Subcutaneous adipose tissue (tissue), 4 donors: ENCODE measurements around the gene KRTAP22-2. TPM values are rescaled to one million over a fixed set of nuclear protein-coding genes. Genes with fewer than 3 reads are reported as not detected.

Source experiments
- CTCF ChIP-seq: fragments of 450-650 bp; IDR thresholded peaks from one replicate; pipeline ENCODE4 v1.5.1; 2016; ENCODE audit warnings: low read depth, mild to moderate bottlenecking, control low read depth, antibody characterized with exemption, moderate library complexity
- small RNA-seq: library from RNA; depleted of rRNA; stranded (forward); fragments of <200 nt; gene quantifications from one replicate; pipeline ENCODE3, GENCODE V24; 2016
- total RNA-seq, 4 donors: library from RNA; depleted of rRNA; stranded (reverse); fragments of >200 nt; gene quantifications; one replicate each; pipeline ENCODE4 v1.1.0, GENCODE V29; 2016

KRTAP22-2 gene
- total RNA-seq, 4 donors from 2014 or later: not detected

GRCh38 chr21:30541764-30542163 is 48.4 kb downstream of the KRTAP22-2 start, which contains the start of gene KRTAP19-6:
Gene KRTAP19-6 (minus strand): TSS chr21:30541864. CDS start chr21:30541833, 31 bp downstream.
- TF ChIP-seq CTCF: no peak

Small RNAs within 50 kb of the gene (small RNA-seq; reads per million reads assigned to genes)
- gene KRTAP20-1 (not detected), gene KRTAP20-4 (not detected), gene KRTAP22-1 (not detected), gene KRTAP22-2 (not detected)

Other genes with a start within 250 kb of the KRTAP22-2 start
- gene KRTAP23-1, start 241.8 kb downstream of the KRTAP22-2 start, total RNA-seq: not detected
- not detected for gene KRTAP13-2, start 218.1 kb downstream of the KRTAP22-2 start, total RNA-seq
- not detected for gene KRTAP13-1, start 194.4 kb downstream of the KRTAP22-2 start, total RNA-seq
- gene KRTAP13-3, start 164.5 kb downstream of the KRTAP22-2 start, total RNA-seq: not detected
- gene KRTAP13-4, start 160.2 kb downstream of the KRTAP22-2 start, total RNA-seq: not detected
- not detected for gene KRTAP15-1, start 150.1 kb downstream of the KRTAP22-2 start, total RNA-seq
- not detected for gene KRTAP19-1, start 110.0 kb downstream of the KRTAP22-2 start, total RNA-seq
- not detected for gene KRTAP19-2, start 103.0 kb downstream of the KRTAP22-2 start, total RNA-seq
- gene KRTAP19-3, start 98.4 kb downstream of the KRTAP22-2 start, total RNA-seq: not detected
- not detected for gene KRTAP19-4, start 93.2 kb downstream of the KRTAP22-2 start, total RNA-seq
- not detected for gene KRTAP19-5, start 88.3 kb downstream of the KRTAP22-2 start, total RNA-seq
- gene KRTAP19-6, start 48.5 kb downstream of the KRTAP22-2 start, total RNA-seq: not detected
- gene KRTAP19-7, start 29.1 kb downstream of the KRTAP22-2 start, total RNA-seq: not detected
- not detected for gene KRTAP6-3, start 2.0 kb upstream of the KRTAP22-2 start, total RNA-seq
- gene KRTAP6-2, start 8.5 kb upstream of the KRTAP22-2 start, total RNA-seq: not detected
- not detected for gene KRTAP22-1, start 10.7 kb upstream of the KRTAP22-2 start, total RNA-seq
- gene KRTAP6-1, start 23.5 kb upstream of the KRTAP22-2 start, total RNA-seq: not detected
- not detected for gene KRTAP20-1, start 26.0 kb upstream of the KRTAP22-2 start, total RNA-seq
- gene KRTAP20-4, start 30.2 kb upstream of the KRTAP22-2 start, total RNA-seq: not detected
- gene KRTAP20-2, start 44.8 kb upstream of the KRTAP22-2 start, total RNA-seq: not detected
- gene KRTAP20-3, start 52.5 kb upstream of the KRTAP22-2 start, total RNA-seq: not detected
- not detected for gene KRTAP21-3, start 128.4 kb upstream of the KRTAP22-2 start, total RNA-seq
- not detected for gene KRTAP21-2, start 156.9 kb upstream of the KRTAP22-2 start, total RNA-seq
- gene KRTAP21-1, start 165.0 kb upstream of the KRTAP22-2 start, total RNA-seq: not detected
- not detected for gene KRTAP8-1, start 222.9 kb upstream of the KRTAP22-2 start, total RNA-seq
- gene KRTAP7-1, start 239.4 kb upstream of the KRTAP22-2 start, total RNA-seq: not detected